ENCODE measurements around the gene CHMP2A. TPM values are rescaled to one million over a fixed set of nuclear protein-coding genes. Genes with fewer than 3 reads are reported as not detected.

CHMP2A gene
- total and polyA plus RNA-seq, 2 donors (not counting 1 experiment from before 2014, with no cell fraction given) = 62.5 to 97.5 TPM

- Histone ChIP-seq H3K9ac (ENCODE audit: low read length) (peak overlapping the region; percentile 83), H3K4me1 (ENCODE audit: control insufficient read depth in 2 of 2, insufficient read depth in 2 of 2, low read length in 2 of 2) (peaks cover 27 to 38% of the 10 kb centered on the region in 2 donors), H3K9me3 (ENCODE audit: control extremely low read depth in 1 of 3, control insufficient read depth in 2 of 3, insufficient read depth in 1 of 3, low read length in 2 of 3) (no peaks in the 10 kb centered on the region), H3K36me3 (replicated peaks in 1 of 2; ENCODE audit: control extremely low read depth in 1 of 2, control insufficient read depth in 1 of 2, extremely low read depth in 1 of 2, insufficient read depth in 2 of 2, low read length in 1 of 2) (peaks cover 6 to 52% of the 10 kb centered on the region in 2 experiments), H3K27ac (ENCODE audit: low read length in 2 of 2) (peak overlapping the region; percentile 94 to 98), H3K79me2 (ENCODE audit: control insufficient read depth, insufficient read depth, low read length) (peaks cover 51% of the 10 kb centered on the region), H3K4me3 (ENCODE audit: control extremely low read depth in 1 of 5, extremely low read depth in 1 of 5, insufficient read depth in 1 of 5, low read depth in 2 of 5, low read length in 4 of 5) (peak overlapping the region in 4 of 5 experiments; percentile 75 to 94 (median 83)), H4K20me1 (ENCODE audit: control insufficient read depth, insufficient read depth, low read length, poor library complexity, severe bottlenecking) (peaks cover 37% of the 10 kb centered on the region), H3K27me3 (replicated peaks in 1 of 4; ENCODE audit: control extremely low read depth in 1 of 4, control insufficient read depth in 3 of 4, insufficient read depth in 4 of 4, low read length in 3 of 4) (no peaks in the 10 kb centered on the region), H3K4me2 (replicated peaks; ENCODE audit: low read depth, low read length, poor library complexity, severe bottlenecking) (peak overlapping the region; percentile 76), H2AFZ (ENCODE audit: insufficient read depth, low read depth, low read length, poor library complexity, severe bottlenecking) (peak overlapping the region; percentile 79)
- Mint-ChIP-seq H3K27ac (peak overlapping the region; percentile 99), H3K9me3 (ENCODE audit: insufficient read depth) (no peaks in the 10 kb centered on the region), H3K27me3 (no peaks in the 10 kb centered on the region), H3K4me1 (peaks cover 49% of the 10 kb centered on the region), H3K4me3 (peak overlapping the region; percentile 98)
- no peak for ATAC-seq (ENCODE audit: low read depth)
- POLR2A ChIA-PET = interaction anchor here (0.9 to 2.4 kb wide), 6 partner anchors 9 to 172 kb away, joined by 3 to 29 read pairs (median 11); partner anchors contain the start of genes MZF1, TRIM28 and ZBTB45
- CTCF ChIA-PET = interaction anchor here (0.7 to 3.3 kb wide), 3 partner anchors 8 to 34 kb away, joined by 3 to 20 read pairs (median 13); partner anchors contain the start of genes TRIM28 and ZBTB45
- WGBS (ENCODE audit: insufficient coverage) = 45% methylated on average over 18 of the region's 18 CpGs
- TF ChIP-seq EZH2 (IDR thresholded peaks at IDR 0.05; ENCODE audit: borderline replicate concordance, insufficient read depth, low read depth, low read length, poor library complexity, severe bottlenecking) (no peak), CTCF (IDR thresholded peaks at IDR 0.05) (no peak)
- DNase-seq = peak; percentile 22
- intact Hi-C loops (cut with micrococcal nuclease) = no loop called here
These were observed 959 bp downstream of the CHMP2A start for GRCh38 chr19:58553799-58554493.

DNA sequence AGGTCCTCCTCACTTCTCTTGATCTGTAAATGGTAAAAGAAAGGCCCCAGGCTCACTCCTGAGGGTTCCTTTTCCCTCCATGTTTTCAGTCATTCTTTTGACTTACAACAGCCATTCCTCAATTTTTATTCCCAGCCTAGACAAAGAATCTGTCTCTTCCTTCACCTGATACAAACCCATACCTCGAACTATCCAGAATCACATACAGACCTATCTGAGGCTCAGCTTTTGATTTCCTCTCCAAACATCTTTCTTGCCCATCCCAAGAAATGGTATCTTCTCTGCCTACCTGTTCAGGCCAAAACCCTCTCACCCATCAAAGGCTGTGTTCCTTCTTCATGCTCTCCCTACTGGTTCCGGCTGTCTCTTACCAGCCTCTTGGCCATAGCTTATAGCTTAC is 2.2 kb downstream of the CHMP2A start:
- peaks cover 42% of the 10 kb centered on the region for H3K4me1 Mint-ChIP-seq
- Histone ChIP-seq H3K9ac (ENCODE audit: low read length) (no peak overlapping the region), H3K79me2 (ENCODE audit: control insufficient read depth, insufficient read depth, low read length) (peaks cover 58% of the 10 kb centered on the region)

More for the DNA sequence above, 2.2 kb downstream of the CHMP2A start:
- ChIA-PET CTCF (interaction anchor here (3.0 to 3.3 kb wide), 2 partner anchors 8 to 33 kb away, joined by 13 to 20 read pairs; partner anchors contain the start of genes TRIM28 and ZBTB45), POLR2A (no interaction called here)
- H3K27me3 Mint-ChIP-seq = no peaks in the 10 kb centered on the region
- peak overlapping the region; percentile 58 for H3K4me3 Mint-ChIP-seq
- H3K4me2 ChIP-seq (replicated peaks; ENCODE audit: low read depth, low read length, poor library complexity, severe bottlenecking) = no peak overlapping the region
- peaks cover 6 to 65% of the 10 kb centered on the region in 2 experiments for H3K36me3 ChIP-seq (replicated peaks in 1 of 2; ENCODE audit: control extremely low read depth in 1 of 2, control insufficient read depth in 1 of 2, extremely low read depth in 1 of 2, insufficient read depth in 2 of 2, low read length in 1 of 2)
- no peak overlapping the region for H2AFZ ChIP-seq (ENCODE audit: insufficient read depth, low read depth, low read length, poor library complexity, severe bottlenecking)
- peak overlapping the region in 1 of 2 donors; percentile 47 for H3K27ac ChIP-seq (ENCODE audit: low read length in 2 of 2)
- H4K20me1 ChIP-seq (ENCODE audit: control insufficient read depth, insufficient read depth, low read length, poor library complexity, severe bottlenecking) = peaks cover 45% of the 10 kb centered on the region
- H3K9me3 ChIP-seq (ENCODE audit: control extremely low read depth in 1 of 3, control insufficient read depth in 2 of 3, insufficient read depth in 1 of 3, low read length in 2 of 3) = no peaks in the 10 kb centered on the region
- peak; percentile 16 for DNase-seq
- no peak overlapping the region for H3K4me3 ChIP-seq (ENCODE audit: control extremely low read depth in 1 of 5, extremely low read depth in 1 of 5, insufficient read depth in 1 of 5, low read depth in 2 of 5, low read length in 4 of 5)
- peaks cover 25 to 34% of the 10 kb centered on the region in 2 donors for H3K4me1 ChIP-seq (ENCODE audit: control insufficient read depth in 2 of 2, insufficient read depth in 2 of 2, low read length in 2 of 2)
- H3K27me3 ChIP-seq (replicated peaks in 1 of 4; ENCODE audit: control extremely low read depth in 1 of 4, control insufficient read depth in 3 of 4, insufficient read depth in 4 of 4, low read length in 3 of 4) = no peaks in the 10 kb centered on the region
- 91% methylated on average over 1 of the region's 2 CpGs for WGBS (ENCODE audit: insufficient coverage)
- H3K27ac Mint-ChIP-seq = peak overlapping the region; percentile 47
- ATAC-seq (ENCODE audit: low read depth) = no peak
- intact Hi-C loops (cut with micrococcal nuclease) = no loop called here
- H3K9me3 Mint-ChIP-seq (ENCODE audit: insufficient read depth) = no peaks in the 10 kb centered on the region
- TF ChIP-seq CTCF (IDR thresholded peaks at IDR 0.05) = no peak

All from B cell (primary cell).